Activated CD4-positive, alpha-beta T cell treated with anti-CD3 and anti-CD28 coated beads, Interleukin-2, amount 50 U/mL, for 24 hours (primary cell): ENCODE results near the gene SMURF2.

Experiments
- DNase-seq, 2 donors: peaks; one replicate each; pipeline ENCODE4 v3.0.0-alpha.2; 2020; ENCODE audit warnings: low read depth in 1 of 2, low spot score in 1 of 2

SMURF2 gene

DNA sequence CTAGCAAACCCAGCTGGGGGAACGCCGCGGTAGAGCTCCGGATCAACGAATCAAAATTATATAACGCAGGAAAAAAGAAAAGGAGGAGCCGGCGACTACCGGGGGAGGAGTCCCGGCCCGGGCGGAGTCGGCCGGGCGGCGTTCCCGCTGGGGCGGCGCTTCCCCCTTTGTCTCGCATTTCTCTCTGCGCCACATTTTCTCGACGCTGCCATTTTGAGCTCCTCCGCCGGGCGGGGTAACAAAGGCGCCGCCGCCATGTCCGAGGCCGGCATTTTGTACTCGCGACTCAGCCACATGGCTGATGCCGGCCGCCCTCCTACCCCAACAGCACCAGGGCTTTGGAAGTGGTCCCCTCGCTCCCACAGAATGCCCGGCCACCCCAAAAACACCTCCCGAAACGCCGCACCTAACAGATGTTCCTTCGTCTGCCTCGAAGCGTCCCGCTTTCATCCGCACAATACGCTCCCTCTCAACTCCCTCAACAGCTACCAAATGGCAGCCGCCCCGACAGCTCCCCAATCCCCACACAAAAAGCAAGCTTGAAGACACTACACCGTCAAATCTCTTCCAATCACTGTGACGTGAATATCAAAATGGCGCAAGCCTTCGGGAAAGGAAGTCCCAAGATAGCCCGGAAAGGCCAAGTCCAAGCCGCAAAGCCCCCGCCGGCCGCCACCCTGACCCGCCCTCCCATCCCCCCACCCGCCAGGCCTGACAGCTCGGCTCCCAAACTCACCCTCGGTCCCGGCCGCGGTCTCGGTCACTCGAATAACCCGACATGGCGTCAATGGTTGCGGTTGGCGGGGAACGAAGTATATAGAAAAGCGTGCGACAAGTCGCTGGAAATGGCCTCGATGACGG lies 156.5 kb downstream of the SMURF2 start:
- DNase-seq = peak; percentile 63 to 77

DNA sequence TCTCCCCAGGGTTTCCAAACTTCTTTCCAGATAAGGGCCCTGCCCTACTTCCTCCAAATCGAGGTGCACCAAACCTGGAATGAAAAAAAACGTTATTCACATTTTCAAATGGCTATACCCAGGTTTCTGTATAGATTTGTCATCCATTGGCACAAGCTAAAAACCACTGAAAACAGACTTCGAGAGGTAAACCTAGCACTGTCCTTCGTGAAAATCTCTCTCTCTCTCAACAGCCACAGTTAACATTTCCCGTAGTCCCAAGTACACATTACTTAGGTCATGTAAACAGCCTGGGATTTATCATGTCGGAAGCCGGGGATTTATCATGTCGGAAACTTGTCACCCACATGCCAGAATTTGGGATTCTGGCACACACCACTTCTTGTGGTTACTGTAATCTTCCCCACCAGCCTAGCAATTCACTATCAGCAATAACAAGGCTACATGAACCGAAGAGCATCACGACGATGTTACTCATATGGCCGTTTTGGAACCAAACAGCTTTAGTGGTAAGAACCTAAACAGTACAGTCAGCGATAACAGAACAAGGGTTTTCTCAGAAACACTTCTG lies 157.3 kb downstream of the SMURF2 start:
- no peak for DNase-seq

DNA sequence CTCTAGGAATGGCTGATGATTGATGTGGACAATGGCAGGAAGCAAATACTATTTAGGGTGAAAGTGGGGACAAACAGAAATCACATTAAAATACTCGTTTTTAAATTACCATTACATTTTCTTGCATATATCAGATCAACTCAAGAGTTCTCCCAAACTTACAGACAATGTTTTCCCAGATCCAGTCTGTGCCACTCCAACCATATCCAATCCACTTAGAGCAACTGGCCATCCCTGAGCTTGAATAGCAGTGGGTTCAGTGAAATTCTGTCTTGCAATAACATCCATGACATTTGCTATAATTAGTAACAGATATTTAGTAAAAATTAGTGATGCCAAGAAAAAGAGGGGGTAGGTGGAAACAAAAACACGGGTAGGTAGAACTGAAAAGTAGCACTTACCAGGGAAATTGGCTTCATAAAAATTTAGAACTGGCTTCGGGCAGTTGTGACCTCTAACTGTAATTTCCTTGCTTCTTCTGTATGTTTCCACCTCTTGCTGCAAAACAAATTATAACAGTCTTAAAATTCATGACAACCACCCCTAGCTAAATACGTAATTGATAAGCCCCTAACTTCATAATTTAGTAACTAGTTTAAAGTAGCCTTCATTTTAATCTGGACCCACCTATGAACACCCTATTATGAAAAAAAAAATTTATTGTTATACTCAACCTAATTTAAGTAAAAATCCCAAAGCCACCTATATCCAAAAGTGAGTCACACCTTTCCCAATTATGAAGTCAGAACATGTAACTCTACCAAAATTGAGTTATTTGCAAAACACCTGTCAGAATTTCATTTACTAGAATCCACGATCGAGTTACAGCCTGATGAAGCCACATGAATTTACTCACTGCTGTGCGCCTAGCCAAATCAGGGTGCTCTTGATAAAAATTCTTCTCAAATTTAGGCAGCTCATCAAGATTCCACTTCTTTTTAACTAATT lies 158.0 kb downstream of the SMURF2 start:
- no peak for DNase-seq

DNA sequence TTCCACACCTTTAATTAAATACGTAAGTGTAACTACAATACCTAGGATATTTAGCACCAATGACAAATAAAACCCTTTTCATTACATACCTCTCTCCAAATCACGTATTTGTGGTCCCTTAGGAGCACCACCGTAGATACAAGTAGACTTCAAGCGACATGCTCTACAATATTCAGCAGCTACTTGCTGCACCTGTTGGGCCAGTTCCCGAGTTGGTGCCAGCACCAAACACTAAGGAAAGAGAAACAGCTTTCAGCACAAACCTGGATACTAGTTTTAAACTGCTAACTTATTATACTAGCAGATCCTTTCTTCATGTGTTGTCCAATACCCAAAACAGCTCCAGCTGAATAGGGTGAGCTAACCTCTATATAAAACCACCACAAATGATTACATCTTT lies 158.8 kb downstream of the SMURF2 start:
- no peak for DNase-seq

DNA sequence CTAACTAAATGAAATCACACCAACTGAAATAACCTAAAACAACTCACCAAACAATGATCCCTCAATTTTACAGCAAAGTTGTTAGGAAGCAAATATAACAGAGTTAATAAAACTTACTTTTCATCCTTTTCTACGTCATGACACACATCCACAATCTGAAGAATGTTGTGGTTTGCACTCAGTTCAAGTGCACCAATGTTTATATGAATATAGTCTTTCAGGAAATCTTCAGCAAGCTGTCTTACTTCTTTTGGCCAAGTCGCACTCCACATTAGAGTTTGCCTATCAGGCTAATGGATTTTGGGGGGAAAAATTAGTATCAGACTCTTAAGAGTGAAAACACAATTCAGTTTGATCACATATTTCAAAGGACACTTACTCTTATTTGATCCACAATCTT lies 159.3 kb downstream of the SMURF2 start:
- no peak for DNase-seq

DNA sequence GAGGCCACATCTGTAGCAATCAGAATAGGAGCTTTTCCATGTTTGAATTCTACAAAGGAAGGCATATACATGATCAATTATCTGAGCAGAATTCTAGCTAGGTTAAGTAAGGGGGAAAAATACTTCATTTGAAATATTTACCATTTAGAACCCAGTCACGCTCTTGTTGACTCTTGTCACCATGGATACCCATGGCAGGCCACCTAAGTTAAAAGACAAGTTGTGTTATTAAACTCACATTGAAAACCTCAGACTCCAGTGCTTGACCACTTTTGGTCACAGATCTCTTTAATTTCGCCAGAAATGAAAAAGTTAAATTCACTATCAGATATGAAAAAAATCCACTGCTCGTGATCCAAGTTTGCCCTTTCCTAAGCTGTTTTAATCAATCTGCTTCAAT lies 160.1 kb downstream of the SMURF2 start:
- no peak for DNase-seq

DNA sequence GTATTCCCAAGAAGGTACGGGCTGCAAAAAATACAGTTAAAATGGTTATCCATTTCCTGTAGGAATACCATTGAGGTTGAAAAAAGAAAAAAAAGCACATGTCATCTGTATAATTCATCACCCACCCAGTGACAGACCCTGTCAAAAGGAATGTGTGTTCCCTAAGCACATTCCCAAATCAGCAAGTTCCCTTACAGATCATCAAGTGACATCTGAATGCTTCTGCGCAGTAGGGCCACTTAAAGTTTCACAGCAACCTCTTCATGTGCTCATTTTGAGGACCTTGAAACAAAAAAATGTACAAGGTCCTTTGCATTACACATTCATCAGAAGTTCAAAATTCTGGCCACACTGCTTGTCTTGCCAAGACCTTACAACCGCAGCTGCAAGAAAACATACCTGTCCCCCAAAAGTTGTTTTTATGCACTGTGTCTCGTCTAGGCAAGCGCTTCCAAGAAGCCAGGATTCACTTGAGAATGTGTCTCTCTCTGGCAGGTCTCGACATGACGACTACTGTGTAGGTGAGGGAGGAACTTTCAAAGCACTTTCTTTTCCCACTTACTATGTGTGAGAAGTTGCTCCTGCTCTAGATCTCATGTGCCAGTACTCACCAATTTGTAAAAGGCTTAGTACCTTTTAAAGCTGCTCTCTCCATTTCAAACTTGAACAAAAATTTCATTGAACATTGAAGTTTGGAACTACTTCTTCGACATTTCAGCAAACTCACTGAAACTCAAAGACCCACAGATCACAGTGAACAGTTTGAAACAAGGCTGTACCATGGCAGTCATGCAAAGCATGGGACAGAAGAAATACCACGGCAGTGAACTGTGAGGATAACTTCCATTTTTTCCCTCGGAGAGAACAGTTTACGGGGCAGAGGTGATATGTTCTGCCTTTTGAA lies 161.0 kb downstream of the SMURF2 start:
- DNase-seq = no peak

DNA sequence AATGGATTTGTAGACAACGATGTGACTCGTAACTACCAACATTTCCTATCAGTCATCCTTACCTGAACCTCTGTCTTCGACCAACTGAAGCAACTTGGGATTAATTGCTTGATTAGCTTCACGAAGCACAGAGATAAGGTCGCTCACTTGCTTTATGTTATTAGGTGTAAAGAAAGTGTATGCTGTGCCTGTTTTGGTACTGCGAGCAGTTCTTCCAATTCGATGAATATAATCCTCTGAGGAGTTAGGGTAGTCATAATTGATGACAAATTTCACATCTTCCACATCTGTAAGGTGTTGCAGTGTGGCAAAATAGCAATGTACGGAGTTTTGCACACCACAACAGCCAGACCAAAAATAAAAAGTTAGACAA lies 161.6 kb downstream of the SMURF2 start:
- no peak for DNase-seq

DNA sequence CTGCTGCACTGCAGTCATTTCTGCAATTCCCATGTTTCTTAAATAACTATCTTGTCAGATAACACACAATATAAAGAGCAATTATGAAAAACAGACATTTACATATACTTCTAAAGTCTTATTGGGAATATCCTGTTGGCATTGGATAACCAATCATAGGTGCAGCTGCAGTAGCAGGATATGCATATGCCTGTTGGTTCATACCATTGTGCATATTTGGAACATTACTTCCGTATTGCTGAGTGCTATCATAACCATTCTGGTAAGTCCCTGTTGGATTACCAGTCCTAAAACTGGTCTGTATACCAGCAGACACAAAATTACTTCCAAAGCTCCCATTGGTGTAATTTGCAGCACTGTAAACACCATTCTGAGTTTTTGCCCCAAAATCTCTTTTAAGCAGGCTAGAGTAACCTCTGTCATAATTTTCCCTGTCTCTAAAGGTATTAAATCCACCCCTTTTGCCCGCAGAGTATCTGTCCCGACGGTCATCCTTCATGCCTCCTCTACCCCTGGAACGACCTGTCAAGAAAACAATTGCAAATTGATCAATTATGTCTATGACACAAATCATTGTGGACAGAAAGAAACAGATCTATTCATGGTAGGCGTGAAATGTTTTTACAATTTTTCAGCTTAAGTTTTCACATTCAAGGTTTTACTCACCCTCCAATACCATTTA lies 162.2 kb downstream of the SMURF2 start:
- no peak for DNase-seq

DNA sequence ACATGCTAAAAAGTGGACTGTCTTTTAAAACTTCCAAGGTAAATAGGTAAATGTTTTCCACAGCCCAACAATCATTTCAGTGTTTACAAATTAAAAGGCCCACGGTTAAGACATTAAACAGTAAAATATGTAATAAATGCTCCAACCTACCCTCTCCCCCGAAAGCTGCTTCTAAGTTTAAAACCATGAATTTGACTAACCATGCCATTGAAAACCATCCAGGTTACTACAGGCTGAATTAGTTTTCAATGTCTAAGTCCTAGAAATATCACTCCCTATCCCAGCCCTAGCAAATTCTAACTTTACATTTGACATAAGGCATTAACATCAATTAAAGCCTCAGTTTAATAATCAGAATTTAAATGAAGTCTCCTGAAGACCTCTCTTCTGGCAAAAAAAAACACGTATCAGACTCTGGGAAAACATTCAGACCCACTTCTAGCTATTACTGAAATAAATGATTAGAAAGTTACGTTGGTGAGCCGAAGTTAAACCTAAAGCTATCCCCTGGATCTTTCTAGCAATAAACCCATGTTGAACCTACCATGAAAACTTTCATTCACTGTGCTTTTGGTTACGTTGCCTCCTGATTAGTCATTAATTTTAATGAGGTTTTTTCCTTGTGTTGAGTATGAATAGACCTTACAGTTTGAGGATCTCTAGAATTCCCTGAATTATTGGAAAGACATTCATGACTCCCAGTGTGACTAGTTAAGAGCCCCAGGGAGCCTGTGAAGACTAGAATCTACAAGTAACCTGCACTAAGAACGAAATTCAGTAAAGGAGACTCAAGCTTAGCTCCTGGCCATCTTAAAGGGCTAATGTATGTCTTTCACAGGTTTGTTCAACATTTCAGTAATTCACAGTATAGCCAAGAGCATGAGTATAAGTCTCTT lies 163.6 kb downstream of the SMURF2 start:
- no peak for DNase-seq

DNA sequence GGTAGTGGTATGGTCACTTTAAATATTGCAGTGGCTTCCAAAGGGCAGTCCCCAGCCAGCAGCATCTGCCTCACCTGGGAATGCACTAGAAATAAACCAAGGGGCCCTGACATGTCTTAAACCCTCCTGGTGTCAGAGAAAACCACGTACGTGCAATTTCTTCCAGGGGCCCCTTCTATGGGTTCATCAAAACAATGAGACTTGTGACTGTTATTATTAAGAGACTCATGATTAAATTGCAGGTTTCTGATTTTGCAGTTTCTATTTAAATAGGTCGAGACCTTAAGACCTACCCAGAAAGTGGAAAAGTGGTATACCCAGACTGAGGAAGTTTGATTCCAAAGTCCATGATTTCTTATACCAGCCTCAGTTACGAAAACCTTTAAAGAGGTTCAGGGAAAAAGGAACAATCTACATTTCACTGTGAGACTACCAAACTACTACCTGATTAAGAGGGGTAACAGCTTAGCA lies 164.5 kb downstream of the SMURF2 start:
- DNase-seq = peak in 1 of 2 donors; percentile 42

DNA sequence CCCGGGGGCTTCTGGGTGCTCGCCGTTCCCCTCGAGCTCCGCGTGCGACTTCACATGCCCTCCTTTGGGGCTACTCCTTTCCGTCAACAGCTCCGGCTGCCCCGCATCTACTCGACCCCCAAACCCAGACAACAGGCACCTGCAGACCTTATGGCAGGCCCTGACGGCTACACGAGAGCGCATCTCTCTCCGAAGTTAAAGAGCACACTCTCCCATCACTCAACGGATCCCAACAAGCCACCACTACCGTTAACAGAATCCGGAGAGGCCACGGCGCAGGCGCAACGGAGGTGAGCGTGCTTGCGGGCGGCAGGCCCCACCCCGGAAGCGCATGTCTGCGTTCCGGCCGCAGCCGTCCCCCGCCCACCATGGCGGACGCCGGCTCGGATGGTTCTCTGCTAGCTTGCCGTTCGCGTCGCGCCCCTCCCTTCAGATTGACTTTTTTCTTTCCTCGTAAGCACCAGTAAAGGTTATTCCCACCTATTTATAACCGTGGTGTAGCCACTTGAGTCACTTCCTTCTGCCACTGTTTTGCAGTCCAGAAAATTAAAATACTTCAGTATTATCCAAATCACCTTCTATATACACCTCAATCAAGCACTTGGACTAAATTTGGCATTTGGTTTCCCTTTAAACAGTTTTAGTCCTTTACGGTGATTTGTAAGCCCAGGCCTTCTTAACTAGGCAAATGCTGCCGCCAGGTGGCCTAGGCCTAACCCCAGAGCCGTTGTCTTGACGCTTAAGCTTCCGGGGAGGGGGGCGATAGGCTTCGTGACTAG lies 165.1 kb downstream of the SMURF2 start, which contains the start of gene POLG2:
POLG2 (minus strand) TSS at position 269 of the 779 bp plus-strand sequence; CDS start at position 183, 86 bp downstream.
- peak; percentile 89 to 93 for DNase-seq

DNA sequence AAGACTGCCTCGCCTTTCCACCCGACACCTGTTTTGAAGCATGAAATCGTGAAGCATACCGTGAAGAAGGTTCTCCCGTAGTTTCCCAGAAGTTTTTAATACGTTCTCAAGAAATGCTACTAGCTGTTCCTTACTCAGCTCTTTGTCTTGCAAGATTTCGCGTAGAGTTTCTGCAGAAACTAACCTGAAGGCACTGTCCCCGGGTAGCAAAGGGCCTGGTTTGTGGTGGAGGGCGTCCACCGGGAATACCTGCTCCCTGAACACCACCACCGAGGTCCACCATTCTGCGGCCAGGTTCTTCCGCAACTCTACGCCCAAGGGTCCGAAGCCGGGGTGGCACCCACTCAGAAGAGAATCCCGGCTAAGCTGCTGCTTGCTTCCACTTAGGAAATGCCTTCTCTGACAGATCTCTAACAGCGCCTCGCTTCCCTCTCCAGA lies 165.7 kb downstream of the SMURF2 start:
- no peak for DNase-seq
